Tibial artery (tissue), 4 donors: ENCODE results near the gene GNAT3.

Experiments used
- DNase-seq, 2 donors: peaks; one replicate each; pipeline ENCODE4 v3.0.0-alpha.2; 2019
- H3K27ac ChIP-seq, 2 donors: fragments of 200-600 bp; sonication (generic) in 1 of 2; 1 replicate in 1 of 2; 2 replicates in 1 of 2; pipeline ENCODE4 v1.5.1; 2018 to 2019; ENCODE audit warnings: mild to moderate bottlenecking in 1 of 2
- H3K27me3 ChIP-seq, 2 donors: fragments of 200-600 bp; sonication (generic) in 1 of 2; one replicate each; pipeline versions ENCODE4 v1.5.1 to v1.6.0; 2016 to 2019
- H3K36me3 ChIP-seq, 3 donors: fragments of 200-600 bp; sonication (generic) in 2 of 3; one replicate each; pipeline ENCODE4 v1.5.1; 2016 to 2019; ENCODE audit warnings: mild to moderate bottlenecking in 2 of 3
- H3K4me1 ChIP-seq, 4 donors: fragments of 200-600 bp; sonication (generic) in 2 of 4; 1 replicate in 3 of 4; 2 replicates in 1 of 4; pipeline ENCODE4 v1.5.1; 2016 to 2019
- H3K4me3 ChIP-seq, 2 donors: fragments of 200-600 bp; sonication (generic) in 1 of 2; 1 replicate in 1 of 2; 2 replicates in 1 of 2; pipeline ENCODE4 v1.5.1; 2018 to 2019; ENCODE audit warnings: mild to moderate bottlenecking in 2 of 2
- H3K9me3 ChIP-seq, 3 donors: fragments of 200-600 bp; sonication (generic) in 1 of 3; one replicate each; pipeline ENCODE4 v1.5.1; 2016 to 2019
- CTCF ChIP-seq, 2 experiments: fragments of 200-600 bp in 1 of 2; fragments of 450-650 bp in 1 of 2; IDR thresholded peaks; one replicate each; pipeline ENCODE4 v1.5.1; 2017 to 2019; ENCODE audit warnings: antibody characterized with exemption in 2 of 2, mild to moderate bottlenecking in 1 of 2, moderate library complexity in 1 of 2
- intact Hi-C: fragments of 100-400 bp; cut with DNase I; formaldehyde crosslinking; loops from one replicate; pipeline ENCODE4 v1.15.0; 2023; ENCODE audit warnings: low total_unique reads

The GNAT3 gene

GRCh38 chr7:80505900-80506500 lies 5.9 kb downstream of the GNAT3 start:
- Histone ChIP-seq H3K27me3 (no peaks in the 10 kb centered on the region), H3K27ac (no peak overlapping the region), H3K4me3 (no peak overlapping the region), H3K36me3 (no peaks in the 10 kb centered on the region), H3K4me1 (no peaks in the 10 kb centered on the region), H3K9me3 (no peaks in the 10 kb centered on the region)
- intact Hi-C loops = no loop called here
- TF ChIP-seq CTCF (IDR thresholded peaks at IDR 0.05) = no peak
- no peak for DNase-seq

- H3K4me3 ChIP-seq = no peak overlapping the region
- no peak for DNase-seq
- no peak overlapping the region for H3K27ac ChIP-seq
- intact Hi-C loops = no loop called here
- no peak for TF ChIP-seq CTCF (IDR thresholded peaks at IDR 0.05)
- no peaks in the 10 kb centered on the region for H3K36me3 ChIP-seq
- no peaks in the 10 kb centered on the region for H3K27me3 ChIP-seq
- peaks cover 0 to 16% (median 2%) of the 10 kb centered on the region in 4 donors for H3K4me1 ChIP-seq
- H3K9me3 ChIP-seq = no peaks in the 10 kb centered on the region
These were observed 11.5 kb downstream of the GNAT3 start for GRCh38 chr7:80500325-80500724.

- Histone ChIP-seq H3K27ac (peak overlapping the region in 1 of 2 donors; percentile 31), H3K4me1 (peaks cover 0 to 16% (median 2%) of the 10 kb centered on the region in 4 donors), H3K36me3 (no peaks in the 10 kb centered on the region), H3K4me3 (no peak overlapping the region), H3K9me3 (no peaks in the 10 kb centered on the region), H3K27me3 (no peaks in the 10 kb centered on the region)
- TF ChIP-seq CTCF (IDR thresholded peaks at IDR 0.05) = no peak
- intact Hi-C loops = no loop called here
- DNase-seq = peak in 1 of 2 donors; percentile 40
These were observed 12.4 kb downstream of the GNAT3 start for GRCh38 chr7:80499350-80499953.

GRCh38 chr7:80498481-80499349 lies 13.1 kb downstream of the GNAT3 start:
- no peak for TF ChIP-seq CTCF (IDR thresholded peaks at IDR 0.05)
- intact Hi-C loops = no loop called here
- DNase-seq = no peak
- H3K4me3 ChIP-seq = no peak overlapping the region
- no peaks in the 10 kb centered on the region for H3K36me3 ChIP-seq
- H3K4me1 ChIP-seq = peaks cover 0 to 16% (median 2%) of the 10 kb centered on the region in 4 donors
- no peaks in the 10 kb centered on the region for H3K27me3 ChIP-seq
- peak overlapping the region in 1 of 2 donors; percentile 31 for H3K27ac ChIP-seq
- H3K9me3 ChIP-seq = no peaks in the 10 kb centered on the region

GRCh38 chr7:80496586-80496985 lies 15.3 kb downstream of the GNAT3 start:
- no peak for TF ChIP-seq CTCF (IDR thresholded peaks at IDR 0.05)
- no peaks in the 10 kb centered on the region for H3K36me3 ChIP-seq
- no peaks in the 10 kb centered on the region for H3K27me3 ChIP-seq
- H3K27ac ChIP-seq = no peak overlapping the region
- peaks cover 0 to 16% (median 2%) of the 10 kb centered on the region in 4 donors for H3K4me1 ChIP-seq
- intact Hi-C loops = no loop called here
- H3K4me3 ChIP-seq = no peak overlapping the region
- DNase-seq = no peak
- H3K9me3 ChIP-seq = no peaks in the 10 kb centered on the region
